ENCODE measurements around the gene IRF7. TPM values are rescaled to one million over a fixed set of nuclear protein-coding genes. Genes with fewer than 3 reads are reported as not detected.
"Not testable (repeated sequence)": the region's sequence is repeated elsewhere in the genome, so short reads cannot be mapped to it uniquely, and the experiment has no call there.

Gene IRF7
- total RNA-seq, 1 donor from 2014 or later, result 10.2 TPM

GRCh38 chr11:659532-660085 is 43.9 kb upstream of the IRF7 start:
- H3K4me3 Mint-ChIP-seq, result no peak overlapping the region
- DNase-seq (ENCODE audit: low read depth, low spot score), result no peak
- H3K27ac Mint-ChIP-seq (ENCODE audit: unreplicated experiment), result no peak overlapping the region
- H3K4me1 Mint-ChIP-seq, result peaks cover 5% of the 10 kb centered on the region
- no peaks in the 10 kb centered on the region for H3K27me3 Mint-ChIP-seq (ENCODE audit: low read depth)
- peaks cover 2% of the 10 kb centered on the region for H3K36me3 Mint-ChIP-seq (ENCODE audit: low read depth)
- TF ChIP-seq, protein P1, sequence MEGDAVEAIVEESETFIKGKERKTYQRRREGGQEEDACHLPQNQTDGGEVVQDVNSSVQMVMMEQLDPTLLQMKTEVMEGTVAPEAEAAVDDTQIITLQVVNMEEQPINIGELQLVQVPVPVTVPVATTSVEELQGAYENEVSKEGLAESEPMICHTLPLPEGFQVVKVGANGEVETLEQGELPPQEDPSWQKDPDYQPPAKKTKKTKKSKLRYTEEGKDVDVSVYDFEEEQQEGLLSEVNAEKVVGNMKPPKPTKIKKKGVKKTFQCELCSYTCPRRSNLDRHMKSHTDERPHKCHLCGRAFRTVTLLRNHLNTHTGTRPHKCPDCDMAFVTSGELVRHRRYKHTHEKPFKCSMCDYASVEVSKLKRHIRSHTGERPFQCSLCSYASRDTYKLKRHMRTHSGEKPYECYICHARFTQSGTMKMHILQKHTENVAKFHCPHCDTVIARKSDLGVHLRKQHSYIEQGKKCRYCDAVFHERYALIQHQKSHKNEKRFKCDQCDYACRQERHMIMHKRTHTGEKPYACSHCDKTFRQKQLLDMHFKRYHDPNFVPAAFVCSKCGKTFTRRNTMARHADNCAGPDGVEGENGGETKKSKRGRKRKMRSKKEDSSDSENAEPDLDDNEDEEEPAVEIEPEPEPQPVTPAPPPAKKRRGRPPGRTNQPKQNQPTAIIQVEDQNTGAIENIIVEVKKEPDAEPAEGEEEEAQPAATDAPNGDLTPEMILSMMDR (conservative IDR thresholded peaks at IDR 0.05), result no peak
- no peaks in the 10 kb centered on the region for H3K9me3 Mint-ChIP-seq

- H3K4me3 Mint-ChIP-seq, result no peak overlapping the region
- peaks cover 3% of the 10 kb centered on the region for H3K4me1 Mint-ChIP-seq
- no peak for DNase-seq (ENCODE audit: low read depth, low spot score)
- H3K9me3 Mint-ChIP-seq, result no peaks in the 10 kb centered on the region
- peaks cover 5% of the 10 kb centered on the region for H3K36me3 Mint-ChIP-seq (ENCODE audit: low read depth)
- no peak overlapping the region for H3K27ac Mint-ChIP-seq (ENCODE audit: unreplicated experiment)
- TF ChIP-seq, protein P1 (conservative IDR thresholded peaks at IDR 0.05), result no peak
- no peaks in the 10 kb centered on the region for H3K27me3 Mint-ChIP-seq (ENCODE audit: low read depth)
Measured at GRCh38 chr11:657691-658126, 42.0 kb upstream of the IRF7 start.

GRCh38 chr11:656866-657265 is 41.1 kb upstream of the IRF7 start:
- Mint-ChIP-seq H3K4me3 (no peak overlapping the region), H3K27me3 (ENCODE audit: low read depth) (no peaks in the 10 kb centered on the region), H3K4me1 (no peaks in the 10 kb centered on the region), H3K9me3 (no peaks in the 10 kb centered on the region), H3K27ac (ENCODE audit: unreplicated experiment) (no peak overlapping the region), H3K36me3 (ENCODE audit: low read depth) (peaks cover 5% of the 10 kb centered on the region)
- TF ChIP-seq, protein P1 (conservative IDR thresholded peaks at IDR 0.05), result no peak
- DNase-seq (ENCODE audit: low read depth, low spot score), result no peak

DNA sequence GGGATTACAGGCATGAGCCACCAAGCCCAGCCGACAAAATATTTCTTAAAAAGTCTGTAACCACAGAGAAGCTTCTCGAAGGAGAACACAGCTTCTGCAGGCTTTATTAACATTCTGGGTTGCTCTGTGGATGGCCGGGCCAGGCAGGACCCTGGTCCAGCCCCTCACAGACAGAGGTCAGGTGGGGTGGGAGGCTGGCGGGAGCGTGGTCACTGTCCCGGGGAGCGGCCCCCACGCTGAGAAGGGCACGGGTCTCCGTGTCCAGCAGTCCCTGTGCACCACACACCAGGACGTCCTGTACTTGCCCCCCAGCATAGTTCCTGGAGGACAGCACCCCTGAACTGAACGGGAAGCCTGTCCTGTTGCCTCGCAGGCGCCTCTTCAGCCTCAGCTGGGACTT is 40.7 kb upstream of the IRF7 start:
- peaks cover 6% of the 10 kb centered on the region for H3K36me3 Mint-ChIP-seq (ENCODE audit: low read depth)
- no peak overlapping the region for H3K4me3 Mint-ChIP-seq
- no peaks in the 10 kb centered on the region for H3K27me3 Mint-ChIP-seq (ENCODE audit: low read depth)
- no peaks in the 10 kb centered on the region for H3K4me1 Mint-ChIP-seq
- TF ChIP-seq, protein P1 (conservative IDR thresholded peaks at IDR 0.05), result no peak
- H3K27ac Mint-ChIP-seq (ENCODE audit: unreplicated experiment), result no peak overlapping the region
- no peak for DNase-seq (ENCODE audit: low read depth, low spot score)
- no peaks in the 10 kb centered on the region for H3K9me3 Mint-ChIP-seq

DNA sequence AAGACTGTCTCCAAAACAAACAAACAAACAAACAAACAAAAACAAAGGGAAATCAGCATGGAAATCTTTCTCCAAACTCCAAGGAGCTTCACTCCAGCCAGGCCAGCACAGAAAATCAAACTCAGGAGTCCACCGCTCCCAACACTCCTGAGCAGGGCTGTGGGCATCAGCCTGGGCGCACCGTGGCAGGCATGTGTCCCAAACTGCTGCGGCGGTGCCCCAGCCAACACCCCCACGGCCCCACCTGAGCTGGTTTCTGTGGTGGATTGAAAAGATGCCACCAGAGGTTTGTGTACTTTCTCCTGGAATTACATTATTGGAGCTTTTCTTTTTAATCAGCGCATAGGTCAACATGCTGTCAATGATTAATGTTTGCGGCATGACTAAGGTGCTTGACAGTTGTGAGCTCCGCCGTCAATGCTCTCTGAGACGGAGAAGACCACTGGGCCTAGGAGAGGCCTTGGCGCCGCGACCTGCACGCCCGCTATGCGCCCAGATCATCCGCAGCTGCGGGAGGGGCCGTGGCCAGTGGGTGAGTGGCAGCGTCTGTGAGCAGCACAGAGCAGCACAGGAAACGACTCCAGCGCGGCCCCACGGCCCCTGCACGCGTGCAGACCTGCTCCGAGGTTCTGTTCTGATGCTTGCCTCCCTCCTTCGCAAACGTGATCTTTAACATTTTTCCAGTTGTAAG is 39.4 kb upstream of the IRF7 start:
- Mint-ChIP-seq H3K36me3 (ENCODE audit: low read depth) (peaks cover 8% of the 10 kb centered on the region), H3K4me3 (no peak overlapping the region), H3K27me3 (ENCODE audit: low read depth) (no peaks in the 10 kb centered on the region), H3K4me1 (no peaks in the 10 kb centered on the region), H3K9me3 (no peaks in the 10 kb centered on the region), H3K27ac (ENCODE audit: unreplicated experiment) (no peak overlapping the region)
- TF ChIP-seq, protein P1 (conservative IDR thresholded peaks at IDR 0.05), result no peak
- no peak for DNase-seq (ENCODE audit: low read depth, low spot score)

- not testable (repeated sequence) for H3K9me3 Mint-ChIP-seq, H3K4me1 Mint-ChIP-seq
Measured at GRCh38 chr11:654444-654843, 38.7 kb upstream of the IRF7 start.

More at GRCh38 chr11:654444-654843, 38.7 kb upstream of the IRF7 start:
- not testable (repeated sequence) for H3K36me3 Mint-ChIP-seq (ENCODE audit: low read depth); DNase-seq (ENCODE audit: low read depth, low spot score); H3K4me3 Mint-ChIP-seq; H3K27me3 Mint-ChIP-seq (ENCODE audit: low read depth); H3K27ac Mint-ChIP-seq (ENCODE audit: unreplicated experiment)

Measured in neural crest cell (in vitro differentiated cells).